ENCODE data around the gene RTN4IP1. TPM values are rescaled to one million over a fixed set of nuclear protein-coding genes. Genes with fewer than 3 reads are reported as not detected.

Gene RTN4IP1
- polyA plus RNA-seq, 1 donor from 2014 or later = 8.5 TPM

- Histone ChIP-seq H3K4me2 (ENCODE audit: low read length) (no peak overlapping the region), H3F3A (ENCODE audit: insufficient read depth, low read length, poor library complexity, severe bottlenecking) (no peaks in the 10 kb centered on the region), H3K9ac (ENCODE audit: low read length) (no peak overlapping the region), H3K9me2 (ENCODE audit: insufficient read depth, low read length) (no peaks in the 10 kb centered on the region), H4K20me1 (ENCODE audit: insufficient read depth) (no peaks in the 10 kb centered on the region), H3K79me2 (replicated peaks; ENCODE audit: insufficient read depth, low read length) (no peaks in the 10 kb centered on the region), H3K27ac (ENCODE audit: low read length) (no peak overlapping the region), H3K4me3 (ENCODE audit: low read length) (no peak overlapping the region), H3K36me3 (ENCODE audit: insufficient read depth, low read length) (no peaks in the 10 kb centered on the region), H2AFZ (ENCODE audit: low read depth, low read length) (no peak overlapping the region), H3K27me3 (ENCODE audit: insufficient read depth, low read depth, low read length) (no peaks in the 10 kb centered on the region), H3K9me3 (ENCODE audit: low read length) (no peaks in the 10 kb centered on the region)
- no peak for TF ChIP-seq REST (IDR thresholded peaks at IDR 0.05; ENCODE audit: borderline replicate concordance)
- no peak for TF ChIP-seq CTCF (IDR thresholded peaks at IDR 0.05; ENCODE audit: poor library complexity, severe bottlenecking)
- no peak for TF ChIP-seq POLR2AphosphoS5 (IDR thresholded peaks at IDR 0.05)
- no peak for TF ChIP-seq SMC3 (conservative IDR thresholded peaks at IDR 0.05; ENCODE audit: poor library complexity)
- no peak for TF ChIP-seq EZH2 (IDR thresholded peaks at IDR 0.05; ENCODE audit: borderline replicate concordance, insufficient read depth, low read length, poor library complexity, severe bottlenecking)
- TF ChIP-seq TAF1 (IDR thresholded peaks at IDR 0.05; ENCODE audit: low read depth) = no peak
- TF ChIP-seq MXI1 (conservative IDR thresholded peaks at IDR 0.05; ENCODE audit: poor library complexity, severe bottlenecking) = no peak
- TF ChIP-seq RAD21 (conservative IDR thresholded peaks at IDR 0.05) = no peak
- no peak for TF ChIP-seq EP300 (conservative IDR thresholded peaks at IDR 0.05; ENCODE audit: poor library complexity, severe bottlenecking)
Observed at GRCh38 chr6:106530026-106530425, 99.3 kb downstream of the RTN4IP1 start.

- Histone ChIP-seq H3K9me2 (ENCODE audit: insufficient read depth, low read length) (no peaks in the 10 kb centered on the region), H3K27me3 (ENCODE audit: insufficient read depth, low read depth, low read length) (no peaks in the 10 kb centered on the region), H4K20me1 (ENCODE audit: insufficient read depth) (no peaks in the 10 kb centered on the region), H3K4me2 (ENCODE audit: low read length) (no peak overlapping the region), H3K27ac (ENCODE audit: low read length) (no peak overlapping the region), H3K9ac (ENCODE audit: low read length) (no peak overlapping the region), H3K36me3 (ENCODE audit: insufficient read depth, low read length) (no peaks in the 10 kb centered on the region), H3K9me3 (ENCODE audit: low read length) (no peaks in the 10 kb centered on the region), H3K4me3 (ENCODE audit: low read length) (no peak overlapping the region), H3F3A (ENCODE audit: insufficient read depth, low read length, poor library complexity, severe bottlenecking) (no peaks in the 10 kb centered on the region), H3K79me2 (replicated peaks; ENCODE audit: insufficient read depth, low read length) (no peaks in the 10 kb centered on the region), H2AFZ (ENCODE audit: low read depth, low read length) (no peak overlapping the region)
- TF ChIP-seq CTCF (IDR thresholded peaks at IDR 0.05; ENCODE audit: poor library complexity, severe bottlenecking) = no peak
- no peak for TF ChIP-seq TAF1 (IDR thresholded peaks at IDR 0.05; ENCODE audit: low read depth)
- TF ChIP-seq REST (IDR thresholded peaks at IDR 0.05; ENCODE audit: borderline replicate concordance) = no peak
- TF ChIP-seq POLR2AphosphoS5 (IDR thresholded peaks at IDR 0.05) = no peak
- no peak for TF ChIP-seq RAD21 (conservative IDR thresholded peaks at IDR 0.05)
- no peak for TF ChIP-seq SMC3 (conservative IDR thresholded peaks at IDR 0.05; ENCODE audit: poor library complexity)
- no peak for TF ChIP-seq EP300 (conservative IDR thresholded peaks at IDR 0.05; ENCODE audit: poor library complexity, severe bottlenecking)
- TF ChIP-seq EZH2 (IDR thresholded peaks at IDR 0.05; ENCODE audit: borderline replicate concordance, insufficient read depth, low read length, poor library complexity, severe bottlenecking) = no peak
- TF ChIP-seq MXI1 (conservative IDR thresholded peaks at IDR 0.05; ENCODE audit: poor library complexity, severe bottlenecking) = no peak
Observed at GRCh38 chr6:106529438-106529837, 99.9 kb downstream of the RTN4IP1 start.
